DOHH2 (cell line): ENCODE results near the gene PLXNB3.

Experiments used
- EZH2phosphoT487 ChIP-seq: fragments of 200-600 bp; sonication (generic); IDR thresholded peaks from 2 replicates; pipeline ENCODE4 v1.6.1; 2017; ENCODE audit warnings: borderline replicate concordance, mild to moderate bottlenecking, antibody characterized with exemption, low read length, moderate library complexity, mixed read lengths
- TF ChIP-seq, protein P1 (sequence below): fragments of 200-600 bp; sonication (generic); IDR thresholded peaks from one replicate; pipeline ENCODE4 v1.5.1; 2014; ENCODE audit warnings: antibody characterized with exemption, mild to moderate bottlenecking, low read depth, low read length; ENCODE audit not compliant: poor library complexity, severe bottlenecking

GRCh38 chrX:153816831-153817690 lies 53.0 kb downstream of the PLXNB3 start:
- TF ChIP-seq, protein P1, sequence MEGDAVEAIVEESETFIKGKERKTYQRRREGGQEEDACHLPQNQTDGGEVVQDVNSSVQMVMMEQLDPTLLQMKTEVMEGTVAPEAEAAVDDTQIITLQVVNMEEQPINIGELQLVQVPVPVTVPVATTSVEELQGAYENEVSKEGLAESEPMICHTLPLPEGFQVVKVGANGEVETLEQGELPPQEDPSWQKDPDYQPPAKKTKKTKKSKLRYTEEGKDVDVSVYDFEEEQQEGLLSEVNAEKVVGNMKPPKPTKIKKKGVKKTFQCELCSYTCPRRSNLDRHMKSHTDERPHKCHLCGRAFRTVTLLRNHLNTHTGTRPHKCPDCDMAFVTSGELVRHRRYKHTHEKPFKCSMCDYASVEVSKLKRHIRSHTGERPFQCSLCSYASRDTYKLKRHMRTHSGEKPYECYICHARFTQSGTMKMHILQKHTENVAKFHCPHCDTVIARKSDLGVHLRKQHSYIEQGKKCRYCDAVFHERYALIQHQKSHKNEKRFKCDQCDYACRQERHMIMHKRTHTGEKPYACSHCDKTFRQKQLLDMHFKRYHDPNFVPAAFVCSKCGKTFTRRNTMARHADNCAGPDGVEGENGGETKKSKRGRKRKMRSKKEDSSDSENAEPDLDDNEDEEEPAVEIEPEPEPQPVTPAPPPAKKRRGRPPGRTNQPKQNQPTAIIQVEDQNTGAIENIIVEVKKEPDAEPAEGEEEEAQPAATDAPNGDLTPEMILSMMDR, result no peak
- TF ChIP-seq EZH2phosphoT487, result no peak
